Measurements from ENCODE around the gene AMOT.

AMOT gene

GRCh38 chrX:112816908-112817307, 23.7 kb downstream of the AMOT start:
- Mint-ChIP-seq H3K4me1 (peaks cover 83% of the 10 kb centered on the region), H3K27me3 (ENCODE audit: low read depth) (no peaks in the 10 kb centered on the region), H3K4me3 (no peak overlapping the region), H3K36me3 (ENCODE audit: low read depth) (peaks cover 93% of the 10 kb centered on the region), H3K27ac (peak overlapping the region; percentile 38 to 97 (median 42)), H3K9me3 (no peaks in the 10 kb centered on the region)
- TF ChIP-seq CTCF (IDR thresholded peaks at IDR 0.05; ENCODE audit: unreplicated experiment in 3 of 3): no peak

- no peaks in the 10 kb centered on the region for H3K27me3 Mint-ChIP-seq (ENCODE audit: low read depth)
- peak overlapping the region in 1 of 3 experiments; percentile 55 for H3K4me3 Mint-ChIP-seq
- H3K4me1 Mint-ChIP-seq: peaks cover 64% of the 10 kb centered on the region
- H3K9me3 Mint-ChIP-seq: no peaks in the 10 kb centered on the region
- peaks cover 94% of the 10 kb centered on the region for H3K36me3 Mint-ChIP-seq (ENCODE audit: low read depth)
- H3K27ac Mint-ChIP-seq: peak overlapping the region in 2 of 3 experiments; percentile 15 to 22
- TF ChIP-seq CTCF (IDR thresholded peaks at IDR 0.05; ENCODE audit: unreplicated experiment in 3 of 3): no peak
Observed at GRCh38 chrX:112814496-112814895, 26.1 kb downstream of the AMOT start.

GRCh38 chrX:112812741-112813140, 27.9 kb downstream of the AMOT start:
- H3K36me3 Mint-ChIP-seq (ENCODE audit: low read depth): peaks cover 96% of the 10 kb centered on the region
- no peaks in the 10 kb centered on the region for H3K27me3 Mint-ChIP-seq (ENCODE audit: low read depth)
- no peak overlapping the region for H3K4me3 Mint-ChIP-seq
- peaks cover 53% of the 10 kb centered on the region for H3K4me1 Mint-ChIP-seq
- no peak for TF ChIP-seq CTCF (IDR thresholded peaks at IDR 0.05; ENCODE audit: unreplicated experiment in 3 of 3)
- H3K9me3 Mint-ChIP-seq: no peaks in the 10 kb centered on the region
- H3K27ac Mint-ChIP-seq: peak overlapping the region in 1 of 3 experiments; percentile 14

GRCh38 chrX:112808651-112809195, 31.9 kb downstream of the AMOT start:
- H3K36me3 Mint-ChIP-seq (ENCODE audit: low read depth): peaks cover 97% of the 10 kb centered on the region
- H3K9me3 Mint-ChIP-seq: no peaks in the 10 kb centered on the region
- peak overlapping the region; percentile 3 to 37 (median 14) for H3K27ac Mint-ChIP-seq
- H3K27me3 Mint-ChIP-seq (ENCODE audit: low read depth): no peaks in the 10 kb centered on the region
- H3K4me1 Mint-ChIP-seq: peaks cover 23% of the 10 kb centered on the region
- H3K4me3 Mint-ChIP-seq: no peak overlapping the region
- TF ChIP-seq CTCF (IDR thresholded peaks at IDR 0.05; ENCODE audit: unreplicated experiment in 3 of 3): no peak

GRCh38 chrX:112808007-112808406, 32.6 kb downstream of the AMOT start:
- H3K27me3 Mint-ChIP-seq (ENCODE audit: low read depth): no peaks in the 10 kb centered on the region
- TF ChIP-seq CTCF (IDR thresholded peaks at IDR 0.05; ENCODE audit: unreplicated experiment in 3 of 3): no peak
- peaks cover 96% of the 10 kb centered on the region for H3K36me3 Mint-ChIP-seq (ENCODE audit: low read depth)
- no peaks in the 10 kb centered on the region for H3K9me3 Mint-ChIP-seq
- no peak overlapping the region for H3K4me3 Mint-ChIP-seq
- peak overlapping the region in 1 of 3 experiments; percentile 3 for H3K27ac Mint-ChIP-seq
- peaks cover 18% of the 10 kb centered on the region for H3K4me1 Mint-ChIP-seq

GRCh38 chrX:112803060-112803459, 37.6 kb downstream of the AMOT start:
- peaks cover 3% of the 10 kb centered on the region for H3K4me1 Mint-ChIP-seq
- H3K27me3 Mint-ChIP-seq (ENCODE audit: low read depth): no peaks in the 10 kb centered on the region
- peaks cover 92% of the 10 kb centered on the region for H3K36me3 Mint-ChIP-seq (ENCODE audit: low read depth)
- peaks cover 9% of the 10 kb centered on the region for H3K9me3 Mint-ChIP-seq
- TF ChIP-seq CTCF (IDR thresholded peaks at IDR 0.05; ENCODE audit: unreplicated experiment in 3 of 3): no peak
- peak overlapping the region in 1 of 3 experiments; percentile 60 for H3K27ac Mint-ChIP-seq
- H3K4me3 Mint-ChIP-seq: no peak overlapping the region

Measured in nephron (organoid).